Bronchial epithelial cell (primary cell): ENCODE results near the gene APOA5. TPM values are rescaled to one million over a fixed set of nuclear protein-coding genes. Genes with fewer than 3 reads are reported as not detected.

Experiments used
- DNase-seq: peaks from one replicate; pipeline ENCODE4 v3.0.0-alpha.2; 2010; ENCODE audit warnings: low read depth
- FAIRE-seq: peaks from 2 replicates; lab custom pipeline; 2011; peaks lifted over from hg19 to GRCh38; lab: Jason Lieb, UNC
- H3K27me3 ChIP-seq: 2 replicates; pipeline ENCODE4 v1.5.1; 2011; ENCODE audit warnings: low read length; ENCODE audit not compliant: control insufficient read depth, insufficient read depth
- H3K36me3 ChIP-seq: 2 replicates; pipeline ENCODE4 v1.5.1; 2011; ENCODE audit warnings: low read length; ENCODE audit not compliant: control insufficient read depth, insufficient read depth
- H3K4me3 ChIP-seq: 2 replicates; pipeline ENCODE4 v1.5.1; 2011; ENCODE audit warnings: mild to moderate bottlenecking, low read depth, low read length, control low read depth
- CTCF ChIP-seq: IDR thresholded peaks from 2 replicates; pipeline ENCODE4 v1.5.1; 2011; ENCODE audit warnings: mild to moderate bottlenecking, moderate library complexity, low read length, control low read depth, inconsistent platforms; ENCODE audit not compliant: insufficient read depth, severe bottlenecking
- total RNA-seq: library from RNA; depleted of rRNA; stranded (reverse); fragments of >200 nt; gene quantifications from 2 replicates; pipeline ENCODE4 v1.2.1, GENCODE V29; 2014

The APOA5 gene
- total RNA-seq, 1 donor from 2014 or later: not detected

DNA sequence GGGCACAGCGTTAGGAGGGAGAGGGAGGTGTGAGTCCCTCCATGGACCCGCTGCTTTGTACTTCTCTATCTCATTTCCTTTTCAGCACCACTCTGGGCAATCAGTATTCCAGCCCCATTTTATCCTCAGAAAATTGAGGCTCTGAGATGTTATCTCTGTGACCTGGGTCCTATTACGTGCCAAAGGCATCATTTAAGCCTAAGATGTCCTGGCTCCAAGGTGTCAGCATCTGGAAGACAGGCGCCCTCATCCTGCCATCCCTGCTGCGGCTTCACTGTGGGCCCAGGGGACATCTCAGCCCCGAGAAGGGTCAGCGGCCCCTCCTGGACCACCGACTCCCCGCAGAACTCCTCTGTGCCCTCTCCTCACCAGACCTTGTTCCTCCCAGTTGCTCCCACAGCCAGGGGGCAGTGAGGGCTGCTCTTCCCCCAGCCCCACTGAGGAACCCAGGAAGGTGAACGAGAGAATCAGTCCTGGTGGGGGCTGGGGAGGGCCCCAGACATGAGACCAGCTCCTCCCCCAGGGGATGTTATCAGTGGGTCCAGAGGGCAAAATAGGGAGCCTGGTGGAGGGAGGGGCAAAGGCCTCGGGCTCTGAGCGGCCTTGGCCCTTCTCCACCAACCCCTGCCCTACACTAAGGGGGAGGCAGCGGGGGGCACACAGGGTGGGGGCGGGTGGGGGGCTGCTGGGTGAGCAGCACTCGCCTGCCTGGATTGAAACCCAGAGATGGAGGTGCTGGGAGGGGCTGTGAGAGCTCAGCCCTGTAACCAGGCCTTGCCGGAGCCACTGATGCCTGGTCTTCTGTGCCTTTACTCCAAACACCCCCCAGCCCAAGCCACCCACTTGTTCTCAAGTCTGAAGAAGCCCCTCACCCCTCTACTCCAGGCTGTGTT lies 37.2 kb upstream of the APOA5 start:
- Histone ChIP-seq H3K27me3 (no peaks in the 10 kb centered on the region), H3K4me3 (no peak overlapping the region), H3K36me3 (no peaks in the 10 kb centered on the region)
- TF ChIP-seq CTCF: no peak
- DNase-seq: no peak
- FAIRE-seq: no peak

DNA sequence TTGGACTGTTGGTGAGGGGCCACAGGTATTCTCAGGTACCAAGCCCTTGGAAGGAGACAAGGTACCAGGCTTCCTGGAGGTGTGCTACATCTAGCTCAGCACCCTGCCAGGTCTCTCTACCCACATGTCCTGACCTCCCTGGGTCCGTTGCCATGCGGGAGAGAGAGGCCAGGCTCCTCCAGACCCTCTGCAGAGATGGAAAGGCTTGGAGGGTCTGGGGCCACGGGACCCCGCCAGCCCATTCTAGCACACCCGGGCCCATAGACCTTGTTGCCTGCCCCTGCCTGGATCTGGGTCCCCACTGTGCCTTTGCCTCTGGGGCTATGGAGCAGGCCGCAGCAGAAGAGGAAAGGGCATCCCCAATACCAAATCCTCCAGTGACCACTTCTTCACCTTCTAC lies 35.8 kb upstream of the APOA5 start:
- TF ChIP-seq CTCF: no peak
- FAIRE-seq: no peak
- Histone ChIP-seq H3K4me3 (no peak overlapping the region), H3K27me3 (no peaks in the 10 kb centered on the region), H3K36me3 (no peaks in the 10 kb centered on the region)
- no peak for DNase-seq

- H3K27me3 ChIP-seq: no peaks in the 10 kb centered on the region
- no peak overlapping the region for H3K4me3 ChIP-seq
- no peaks in the 10 kb centered on the region for H3K36me3 ChIP-seq
- no peak for TF ChIP-seq CTCF
- DNase-seq: no peak
- peak; percentile 64 for FAIRE-seq
Observed at GRCh38 chr11:116826751-116827431, 35.2 kb upstream of the APOA5 start.

DNA sequence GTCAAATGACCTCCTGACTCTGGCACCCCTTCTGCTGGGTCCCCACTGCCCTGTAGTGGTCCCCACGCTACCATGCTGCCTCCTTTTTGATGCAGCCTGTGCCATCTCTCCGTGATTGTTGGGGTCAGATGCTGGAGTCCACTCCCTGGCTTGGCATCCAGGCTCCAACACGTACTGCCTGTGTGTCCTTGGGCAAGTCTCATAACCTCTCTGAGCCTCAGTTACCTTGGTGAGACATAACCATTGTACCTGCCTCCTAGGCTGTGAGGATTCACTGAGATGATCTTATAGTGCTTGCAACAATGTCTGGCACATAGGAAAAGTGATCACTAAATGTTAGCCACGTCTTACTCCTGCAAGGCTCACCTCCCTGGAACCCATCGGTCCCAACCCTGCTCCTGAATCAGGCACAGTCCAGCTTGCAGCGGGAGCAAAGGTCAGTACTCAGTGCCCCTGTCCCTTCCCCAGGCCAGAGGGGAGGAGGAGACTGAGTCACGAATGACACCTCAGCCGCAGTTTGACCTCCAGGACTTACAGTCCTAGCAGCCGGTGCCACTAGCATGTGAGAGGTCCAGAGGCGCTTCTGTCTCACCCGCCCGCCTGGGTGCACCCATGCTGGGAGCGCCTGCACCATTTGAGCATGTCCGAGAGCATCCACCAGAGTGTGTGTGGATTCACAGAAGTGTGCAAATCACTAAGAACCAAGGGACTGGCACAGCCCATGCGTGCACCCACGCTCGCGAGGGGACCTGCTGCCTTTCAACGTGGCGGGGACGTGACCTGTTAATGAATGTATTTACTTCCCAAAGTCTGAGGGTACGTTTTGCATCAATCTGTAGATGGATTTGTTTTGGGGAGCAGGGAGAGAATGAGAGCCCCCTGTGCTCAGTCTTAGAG lies 34.4 kb upstream of the APOA5 start:
- no peak overlapping the region for H3K4me3 ChIP-seq
- H3K27me3 ChIP-seq: no peaks in the 10 kb centered on the region
- DNase-seq (no peak), FAIRE-seq (no peak)
- TF ChIP-seq CTCF: no peak
- no peaks in the 10 kb centered on the region for H3K36me3 ChIP-seq

GRCh38 chr11:116825434-116825833 lies 33.8 kb upstream of the APOA5 start:
- Histone ChIP-seq H3K27me3 (no peaks in the 10 kb centered on the region), H3K36me3 (no peaks in the 10 kb centered on the region), H3K4me3 (no peak overlapping the region)
- no peak for TF ChIP-seq CTCF
- no peak for FAIRE-seq
- DNase-seq: no peak
